A549 (cell line): Measurements from ENCODE around the gene GCNT2.

Source experiments
- CBX2 ChIP-seq: fragments of 200-600 bp; sonication (generic); IDR thresholded peaks from 2 replicates; pipeline ENCODE4 v1.6.1; 2016; ENCODE audit warnings: low read depth, mild to moderate bottlenecking, borderline replicate concordance
- HDAC2 ChIP-seq: fragments of 200-600 bp; sonication (generic); IDR thresholded peaks from 2 replicates; pipeline ENCODE4 v1.6.1; 2016
- HOXB5 ChIP-seq: fragments of 250-450 bp; sonication (Bioruptor Pico); IDR thresholded peaks from 2 replicates; pipeline ENCODE4 v1.5.0; 2020; ENCODE audit warnings: mild to moderate bottlenecking, moderate library complexity
- JUN ChIP-seq, 2 experiments: fragments of >200 bp; sonication (Bioruptor Twin); formaldehyde crosslinking; IDR thresholded peaks; 2 replicates in 1 of 2; 3 replicates in 1 of 2; pipeline ENCODE4 v1.6.1; 2016 to 2017
- NFE2L2 ChIP-seq: fragments of 150-350 bp; conservative IDR thresholded peaks from 2 replicates; pipeline ENCODE4 v1.6.1; 2014; ENCODE audit warnings: low read length
- ZC3H11A ChIP-seq: fragments of 450-650 bp; IDR thresholded peaks from 2 replicates; pipeline ENCODE4 v1.6.1; 2014; ENCODE audit warnings: antibody characterized with exemption, mild to moderate bottlenecking
- TF ChIP-seq, protein P1 (sequence below): fragments of 200-600 bp; sonication (generic); IDR thresholded peaks from 2 replicates; pipeline ENCODE4 v1.6.1; 2016; ENCODE audit warnings: antibody characterized with exemption, mild to moderate bottlenecking, moderate library complexity
- TF ChIP-seq, protein P2 (sequence below): fragments of >200 bp; sonication (Bioruptor Twin); formaldehyde crosslinking; IDR thresholded peaks from 3 replicates; pipeline ENCODE4 v1.5.1; 2016
- TF ChIP-seq, protein P3 (sequence below): IDR thresholded peaks from 2 replicates; pipeline ENCODE4 v1.6.1; 2012
- TF ChIP-seq, protein P4 (sequence below): fragments of 150-350 bp; IDR thresholded peaks from 2 replicates; pipeline ENCODE4 v1.6.1; 2014; ENCODE audit warnings: low read depth, mild to moderate bottlenecking, low read length

DNA sequence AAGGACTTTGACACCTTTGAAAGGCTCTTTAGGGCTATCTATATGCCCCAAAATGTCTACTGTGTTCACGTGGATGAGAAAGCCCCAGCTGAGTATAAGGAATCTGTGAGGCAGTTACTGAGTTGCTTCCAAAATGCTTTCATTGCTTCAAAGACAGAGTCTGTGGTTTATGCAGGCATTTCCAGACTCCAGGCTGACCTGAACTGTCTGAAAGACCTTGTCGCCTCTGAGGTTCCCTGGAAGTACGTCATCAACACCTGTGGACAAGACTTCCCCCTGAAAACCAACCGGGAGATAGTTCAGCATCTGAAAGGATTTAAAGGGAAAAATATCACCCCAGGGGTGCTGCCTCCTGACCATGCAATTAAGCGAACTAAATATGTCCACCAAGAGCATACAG lies 65.2 kb downstream of the GCNT2 start:
- TF ChIP-seq JUN (IDR thresholded peaks at IDR 0.05) (no peak), HOXB5 (CRISPR knock-in tag) (no peak), ZC3H11A (no peak), NFE2L2 (no peak), CBX2 (no peak), HDAC2 (no peak)
- TF ChIP-seq, protein P1, sequence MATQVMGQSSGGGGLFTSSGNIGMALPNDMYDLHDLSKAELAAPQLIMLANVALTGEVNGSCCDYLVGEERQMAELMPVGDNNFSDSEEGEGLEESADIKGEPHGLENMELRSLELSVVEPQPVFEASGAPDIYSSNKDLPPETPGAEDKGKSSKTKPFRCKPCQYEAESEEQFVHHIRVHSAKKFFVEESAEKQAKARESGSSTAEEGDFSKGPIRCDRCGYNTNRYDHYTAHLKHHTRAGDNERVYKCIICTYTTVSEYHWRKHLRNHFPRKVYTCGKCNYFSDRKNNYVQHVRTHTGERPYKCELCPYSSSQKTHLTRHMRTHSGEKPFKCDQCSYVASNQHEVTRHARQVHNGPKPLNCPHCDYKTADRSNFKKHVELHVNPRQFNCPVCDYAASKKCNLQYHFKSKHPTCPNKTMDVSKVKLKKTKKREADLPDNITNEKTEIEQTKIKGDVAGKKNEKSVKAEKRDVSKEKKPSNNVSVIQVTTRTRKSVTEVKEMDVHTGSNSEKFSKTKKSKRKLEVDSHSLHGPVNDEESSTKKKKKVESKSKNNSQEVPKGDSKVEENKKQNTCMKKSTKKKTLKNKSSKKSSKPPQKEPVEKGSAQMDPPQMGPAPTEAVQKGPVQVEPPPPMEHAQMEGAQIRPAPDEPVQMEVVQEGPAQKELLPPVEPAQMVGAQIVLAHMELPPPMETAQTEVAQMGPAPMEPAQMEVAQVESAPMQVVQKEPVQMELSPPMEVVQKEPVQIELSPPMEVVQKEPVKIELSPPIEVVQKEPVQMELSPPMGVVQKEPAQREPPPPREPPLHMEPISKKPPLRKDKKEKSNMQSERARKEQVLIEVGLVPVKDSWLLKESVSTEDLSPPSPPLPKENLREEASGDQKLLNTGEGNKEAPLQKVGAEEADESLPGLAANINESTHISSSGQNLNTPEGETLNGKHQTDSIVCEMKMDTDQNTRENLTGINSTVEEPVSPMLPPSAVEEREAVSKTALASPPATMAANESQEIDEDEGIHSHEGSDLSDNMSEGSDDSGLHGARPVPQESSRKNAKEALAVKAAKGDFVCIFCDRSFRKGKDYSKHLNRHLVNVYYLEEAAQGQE = no peak
- TF ChIP-seq, protein P2, sequence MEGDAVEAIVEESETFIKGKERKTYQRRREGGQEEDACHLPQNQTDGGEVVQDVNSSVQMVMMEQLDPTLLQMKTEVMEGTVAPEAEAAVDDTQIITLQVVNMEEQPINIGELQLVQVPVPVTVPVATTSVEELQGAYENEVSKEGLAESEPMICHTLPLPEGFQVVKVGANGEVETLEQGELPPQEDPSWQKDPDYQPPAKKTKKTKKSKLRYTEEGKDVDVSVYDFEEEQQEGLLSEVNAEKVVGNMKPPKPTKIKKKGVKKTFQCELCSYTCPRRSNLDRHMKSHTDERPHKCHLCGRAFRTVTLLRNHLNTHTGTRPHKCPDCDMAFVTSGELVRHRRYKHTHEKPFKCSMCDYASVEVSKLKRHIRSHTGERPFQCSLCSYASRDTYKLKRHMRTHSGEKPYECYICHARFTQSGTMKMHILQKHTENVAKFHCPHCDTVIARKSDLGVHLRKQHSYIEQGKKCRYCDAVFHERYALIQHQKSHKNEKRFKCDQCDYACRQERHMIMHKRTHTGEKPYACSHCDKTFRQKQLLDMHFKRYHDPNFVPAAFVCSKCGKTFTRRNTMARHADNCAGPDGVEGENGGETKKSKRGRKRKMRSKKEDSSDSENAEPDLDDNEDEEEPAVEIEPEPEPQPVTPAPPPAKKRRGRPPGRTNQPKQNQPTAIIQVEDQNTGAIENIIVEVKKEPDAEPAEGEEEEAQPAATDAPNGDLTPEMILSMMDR = no peak
- TF ChIP-seq, protein P3, sequence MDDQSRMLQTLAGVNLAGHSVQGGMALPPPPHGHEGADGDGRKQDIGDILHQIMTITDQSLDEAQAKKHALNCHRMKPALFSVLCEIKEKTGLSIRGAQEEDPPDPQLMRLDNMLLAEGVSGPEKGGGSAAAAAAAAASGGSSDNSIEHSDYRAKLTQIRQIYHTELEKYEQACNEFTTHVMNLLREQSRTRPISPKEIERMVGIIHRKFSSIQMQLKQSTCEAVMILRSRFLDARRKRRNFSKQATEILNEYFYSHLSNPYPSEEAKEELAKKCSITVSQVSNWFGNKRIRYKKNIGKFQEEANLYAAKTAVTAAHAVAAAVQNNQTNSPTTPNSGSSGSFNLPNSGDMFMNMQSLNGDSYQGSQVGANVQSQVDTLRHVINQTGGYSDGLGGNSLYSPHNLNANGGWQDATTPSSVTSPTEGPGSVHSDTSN = no peak
- TF ChIP-seq, protein P4, sequence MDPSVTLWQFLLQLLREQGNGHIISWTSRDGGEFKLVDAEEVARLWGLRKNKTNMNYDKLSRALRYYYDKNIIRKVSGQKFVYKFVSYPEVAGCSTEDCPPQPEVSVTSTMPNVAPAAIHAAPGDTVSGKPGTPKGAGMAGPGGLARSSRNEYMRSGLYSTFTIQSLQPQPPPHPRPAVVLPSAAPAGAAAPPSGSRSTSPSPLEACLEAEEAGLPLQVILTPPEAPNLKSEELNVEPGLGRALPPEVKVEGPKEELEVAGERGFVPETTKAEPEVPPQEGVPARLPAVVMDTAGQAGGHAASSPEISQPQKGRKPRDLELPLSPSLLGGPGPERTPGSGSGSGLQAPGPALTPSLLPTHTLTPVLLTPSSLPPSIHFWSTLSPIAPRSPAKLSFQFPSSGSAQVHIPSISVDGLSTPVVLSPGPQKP = no peak
